SJSA1 (cell line): Measurements from ENCODE around the gene FRAS1. TPM values are rescaled to one million over a fixed set of nuclear protein-coding genes. Genes with fewer than 3 reads are reported as not detected.
A peak's percentile ranks its signal among the peaks of the same experiment; 100 is the strongest.

Experiments used
- DNase-seq, 2 experiments: peaks; one replicate each; pipeline ENCODE4 v3.0.0-alpha.2; 2015 to 2020; ENCODE audit warnings: low spot score in 2 of 2, low read depth in 1 of 2
- H3K27ac ChIP-seq: fragments of 250-450 bp; sonication (Bioruptor Pico); 2 replicates; pipeline ENCODE4 v1.5.1; 2020; ENCODE audit warnings: mild to moderate bottlenecking, moderate library complexity
- H3K27me3 ChIP-seq: fragments of 250-450 bp; sonication (Bioruptor Pico); replicated peaks from 2 replicates; pipeline ENCODE4 v1.5.1; 2020; ENCODE audit warnings: mild to moderate bottlenecking, moderate library complexity
- H3K36me3 ChIP-seq: fragments of 250-450 bp; sonication (Bioruptor Pico); 2 replicates; pipeline ENCODE4 v1.5.1; 2020; ENCODE audit warnings: mild to moderate bottlenecking
- H3K4me1 ChIP-seq: fragments of 250-450 bp; sonication (Bioruptor Pico); replicated peaks from 2 replicates; pipeline ENCODE4 v1.6.1; 2021; ENCODE audit warnings: mild to moderate bottlenecking
- H3K4me3 ChIP-seq: fragments of 250-450 bp; sonication (Bioruptor Pico); 2 replicates; pipeline ENCODE4 v1.5.1; 2020; ENCODE audit warnings: mild to moderate bottlenecking
- H3K9me3 ChIP-seq: fragments of 250-450 bp; sonication (Bioruptor Pico); replicated peaks from 2 replicates; pipeline ENCODE4 v1.5.1; 2020; ENCODE audit warnings: mild to moderate bottlenecking
- total RNA-seq: library from RNA; depleted of rRNA; stranded (reverse); fragments of >200 nt; shearing (Covaris generic); gene quantifications from 2 replicates; pipeline ENCODE4 v1.2.3, GENCODE V29; 2014

The FRAS1 gene
- total RNA-seq, 1 experiment from 2014 or later = 0.21 TPM

- Histone ChIP-seq H3K4me3 (peak within 1 kb of the TSS; percentile 69), H3K27ac (peak within 1 kb of the TSS; percentile 93), H3K27me3 (no peaks in the 10 kb centered on the region), H3K9me3 (no peaks in the 10 kb centered on the region), H3K36me3 (peaks cover 25% of the 10 kb centered on the region), H3K4me1 (peaks cover 33% of the 10 kb centered on the region)
- peak; percentile 54 to 62 for DNase-seq
Observed at GRCh38 chr4:78551420-78552351, 494.6 kb downstream of the FRAS1 start, which contains the start of gene ANXA3. TSS of gene ANXA3 (plus strand) at chr4:78551770. CDS start at chr4:78554474, 2,704 bp downstream.

- Histone ChIP-seq H3K4me3 (peak overlapping the region; percentile 69), H3K27ac (peak overlapping the region; percentile 93)
Observed at GRCh38 chr4:78552389-78553042, 495.4 kb downstream of the FRAS1 start.

GRCh38 chr4:78553043-78553396 lies 495.9 kb downstream of the FRAS1 start:
- H3K27ac ChIP-seq = peak overlapping the region; percentile 93
- H3K9me3 ChIP-seq = no peaks in the 10 kb centered on the region
- H3K36me3 ChIP-seq = peaks cover 25% of the 10 kb centered on the region
- H3K27me3 ChIP-seq = no peaks in the 10 kb centered on the region
- H3K4me1 ChIP-seq = peaks cover 46% of the 10 kb centered on the region
- no peak for DNase-seq
- peak overlapping the region; percentile 69 for H3K4me3 ChIP-seq

More at GRCh38 chr4:78552389-78553042, 495.4 kb downstream of the FRAS1 start:
- H3K36me3 ChIP-seq = peaks cover 25% of the 10 kb centered on the region
- no peaks in the 10 kb centered on the region for H3K9me3 ChIP-seq
- H3K4me1 ChIP-seq = peaks cover 41% of the 10 kb centered on the region
- DNase-seq = peak in 1 of 2 experiments; percentile 55
- no peaks in the 10 kb centered on the region for H3K27me3 ChIP-seq

- H3K4me1 ChIP-seq = peaks cover 52% of the 10 kb centered on the region
- H3K36me3 ChIP-seq = peaks cover 25% of the 10 kb centered on the region
- H3K9me3 ChIP-seq = no peaks in the 10 kb centered on the region
- no peak overlapping the region for H3K4me3 ChIP-seq
- no peak for DNase-seq
- peak overlapping the region; percentile 93; the same call in 1 of the 2 replicates for H3K27ac ChIP-seq
- H3K27me3 ChIP-seq = no peaks in the 10 kb centered on the region
Observed at GRCh38 chr4:78553529-78554060, 496.5 kb downstream of the FRAS1 start.

GRCh38 chr4:78556665-78557064 lies 499.5 kb downstream of the FRAS1 start:
- peaks cover 68% of the 10 kb centered on the region for H3K4me1 ChIP-seq
- no peak overlapping the region for H3K27ac ChIP-seq

GRCh38 chr4:78557841-78558240 lies 500.7 kb downstream of the FRAS1 start:
- H3K36me3 ChIP-seq = peaks cover 36% of the 10 kb centered on the region
- no peaks in the 10 kb centered on the region for H3K9me3 ChIP-seq
- DNase-seq = no peak
- peaks cover 64% of the 10 kb centered on the region for H3K4me1 ChIP-seq
- no peak overlapping the region for H3K4me3 ChIP-seq
- peak overlapping the region; percentile 47 for H3K27ac ChIP-seq
- no peaks in the 10 kb centered on the region for H3K27me3 ChIP-seq

More at GRCh38 chr4:78556665-78557064, 499.5 kb downstream of the FRAS1 start:
- Histone ChIP-seq H3K27me3 (no peaks in the 10 kb centered on the region), H3K4me3 (no peak overlapping the region), H3K36me3 (peaks cover 39% of the 10 kb centered on the region), H3K9me3 (no peaks in the 10 kb centered on the region)
- no peak for DNase-seq

GRCh38 chr4:78558410-78558809 lies 501.3 kb downstream of the FRAS1 start:
- Histone ChIP-seq H3K4me1 (peaks cover 59% of the 10 kb centered on the region), H3K36me3 (peaks cover 36% of the 10 kb centered on the region), H3K9me3 (no peaks in the 10 kb centered on the region), H3K27ac (peak overlapping the region; percentile 47; the same call in 1 of the 2 replicates), H3K4me3 (no peak overlapping the region), H3K27me3 (no peaks in the 10 kb centered on the region)
- DNase-seq = no peak

GRCh38 chr4:78560296-78560963 lies 503.3 kb downstream of the FRAS1 start:
- Histone ChIP-seq H3K27ac (peak overlapping the region; percentile 55), H3K4me1 (peaks cover 64% of the 10 kb centered on the region)

GRCh38 chr4:78561677-78562076 lies 504.6 kb downstream of the FRAS1 start:
- peaks cover 74% of the 10 kb centered on the region for H3K4me1 ChIP-seq
- H3K27ac ChIP-seq = peak overlapping the region; percentile 55
- DNase-seq = no peak
- H3K27me3 ChIP-seq = no peaks in the 10 kb centered on the region
- H3K4me3 ChIP-seq = no peak overlapping the region
- H3K36me3 ChIP-seq = peaks cover 15% of the 10 kb centered on the region
- no peaks in the 10 kb centered on the region for H3K9me3 ChIP-seq

More at GRCh38 chr4:78560296-78560963, 503.3 kb downstream of the FRAS1 start:
- peak; percentile 55 to 64 for DNase-seq
- Histone ChIP-seq H3K27me3 (no peaks in the 10 kb centered on the region), H3K36me3 (peaks cover 21% of the 10 kb centered on the region), H3K9me3 (no peaks in the 10 kb centered on the region), H3K4me3 (no peak overlapping the region)

- H3K27me3 ChIP-seq = no peaks in the 10 kb centered on the region
- no peak overlapping the region for H3K27ac ChIP-seq
- H3K4me1 ChIP-seq = peaks cover 74% of the 10 kb centered on the region
- H3K9me3 ChIP-seq = no peaks in the 10 kb centered on the region
- H3K4me3 ChIP-seq = no peak overlapping the region
- peaks cover 15% of the 10 kb centered on the region for H3K36me3 ChIP-seq
- DNase-seq = no peak
Observed at GRCh38 chr4:78562687-78563086, 505.6 kb downstream of the FRAS1 start.

GRCh38 chr4:78565971-78566372 lies 508.8 kb downstream of the FRAS1 start:
- peaks cover 20% of the 10 kb centered on the region for H3K36me3 ChIP-seq
- peak overlapping the region; percentile 72 for H3K27ac ChIP-seq
- H3K9me3 ChIP-seq = no peaks in the 10 kb centered on the region
- DNase-seq = peak; percentile 56 to 58
- H3K4me1 ChIP-seq = peaks cover 75% of the 10 kb centered on the region
- no peak overlapping the region for H3K4me3 ChIP-seq
- H3K27me3 ChIP-seq = no peaks in the 10 kb centered on the region

- Histone ChIP-seq H3K9me3 (no peaks in the 10 kb centered on the region), H3K36me3 (peaks cover 15% of the 10 kb centered on the region), H3K27me3 (no peaks in the 10 kb centered on the region), H3K27ac (peak overlapping the region; percentile 96), H3K4me3 (no peak overlapping the region), H3K4me1 (peaks cover 65% of the 10 kb centered on the region)
- no peak for DNase-seq
Observed at GRCh38 chr4:78566834-78567499, 509.8 kb downstream of the FRAS1 start.
